Measurements from ENCODE around the gene SP2. TPM values are rescaled to one million over a fixed set of nuclear protein-coding genes. Genes with fewer than 3 reads are reported as not detected.

The SP2 gene
- total and polyA plus RNA-seq, 2 of the 13 experiments (the other 11 are each of a cell fraction or from before 2014, with no cell fraction given): 1.4 to 4.8 TPM

DNA sequence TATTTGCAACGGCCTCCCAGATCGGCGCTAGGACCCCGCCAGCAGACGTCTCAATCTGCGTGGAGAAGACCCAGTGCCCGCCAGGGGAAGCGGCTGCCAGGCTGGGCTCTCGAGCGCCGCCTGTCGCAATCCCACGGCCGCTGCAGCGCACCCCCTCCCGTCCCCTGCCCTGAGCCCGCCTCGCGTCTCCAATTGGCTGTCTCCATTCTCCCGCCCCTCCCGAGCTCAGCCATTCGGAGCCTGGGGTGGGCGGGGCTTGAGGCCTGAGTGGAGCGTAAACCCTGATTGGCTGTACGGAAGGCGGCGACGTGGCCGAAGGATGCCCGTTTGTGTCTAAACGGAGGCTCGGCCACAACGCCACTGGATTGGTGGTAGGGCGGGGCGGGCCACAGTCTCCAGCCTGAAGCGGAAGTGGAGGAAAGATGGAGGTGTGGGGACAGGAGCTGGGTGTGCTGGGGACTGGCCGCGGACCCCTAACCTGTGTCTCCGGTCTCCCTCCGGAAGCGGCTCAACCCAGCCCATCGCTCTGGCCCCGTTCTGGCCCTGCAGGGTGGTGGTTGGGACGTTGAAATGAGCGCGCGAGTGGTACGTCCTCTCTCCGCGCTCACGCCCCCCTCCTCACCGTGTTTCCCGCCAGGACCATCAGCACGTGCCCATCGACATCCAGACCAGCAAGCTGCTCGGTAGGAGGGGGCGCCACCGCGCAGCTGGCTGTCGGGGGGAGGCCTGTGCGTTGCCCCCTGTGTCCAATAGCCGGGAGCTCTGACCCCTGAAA is 74.9 kb downstream of the SP2 start, which contains the start of gene CDK5RAP3 (continued):
- TF ChIP-seq NCOA1 (CRISPR knock-in tag; IDR thresholded peaks at IDR 0.05) (peak; percentile 94; the same call in 1 of the 2 replicates), MXD1 (CRISPR knock-in tag; IDR thresholded peaks at IDR 0.05) (peak; percentile 90), ASH2L (IDR thresholded peaks at IDR 0.05; ENCODE audit: insufficient read length, low read depth, low read length) (peak; percentile 71), ZNF232 (CRISPR knock-in tag; IDR thresholded peaks at IDR 0.05; ENCODE audit: borderline replicate concordance) (peak; percentile 57; the same call in 1 of the 2 replicates), TEAD3 (CRISPR knock-in tag; optimal IDR thresholded peaks at IDR 0.05; ENCODE audit: borderline replicate concordance) (peak; percentile 89), ZBTB7B (CRISPR knock-in tag; IDR thresholded peaks at IDR 0.05) (no peak; the same call in 1 of the 2 replicates), KDM5B (CRISPR knock-in tag; IDR thresholded peaks at IDR 0.05; ENCODE audit: borderline replicate concordance) (peak; percentile 99), HOXA7 (CRISPR knock-in tag; IDR thresholded peaks at IDR 0.05) (peak; percentile 96), POGZ (CRISPR knock-in tag; IDR thresholded peaks at IDR 0.05) (peak; percentile 91), SUZ12 (IDR thresholded peaks at IDR 0.05; ENCODE audit: low read depth, low read length) (no peak), GABPA (IDR thresholded peaks at IDR 0.05; ENCODE audit: low read depth, low read length) (peak; percentile 36), GABPA (CRISPR knock-in tag; IDR thresholded peaks at IDR 0.05; ENCODE audit: low read depth) (peak; percentile 84), RFX5 (IDR thresholded peaks at IDR 0.05; ENCODE audit: low read depth, low read length) (peak; percentile 69)
- TF ChIP-seq, protein P1, sequence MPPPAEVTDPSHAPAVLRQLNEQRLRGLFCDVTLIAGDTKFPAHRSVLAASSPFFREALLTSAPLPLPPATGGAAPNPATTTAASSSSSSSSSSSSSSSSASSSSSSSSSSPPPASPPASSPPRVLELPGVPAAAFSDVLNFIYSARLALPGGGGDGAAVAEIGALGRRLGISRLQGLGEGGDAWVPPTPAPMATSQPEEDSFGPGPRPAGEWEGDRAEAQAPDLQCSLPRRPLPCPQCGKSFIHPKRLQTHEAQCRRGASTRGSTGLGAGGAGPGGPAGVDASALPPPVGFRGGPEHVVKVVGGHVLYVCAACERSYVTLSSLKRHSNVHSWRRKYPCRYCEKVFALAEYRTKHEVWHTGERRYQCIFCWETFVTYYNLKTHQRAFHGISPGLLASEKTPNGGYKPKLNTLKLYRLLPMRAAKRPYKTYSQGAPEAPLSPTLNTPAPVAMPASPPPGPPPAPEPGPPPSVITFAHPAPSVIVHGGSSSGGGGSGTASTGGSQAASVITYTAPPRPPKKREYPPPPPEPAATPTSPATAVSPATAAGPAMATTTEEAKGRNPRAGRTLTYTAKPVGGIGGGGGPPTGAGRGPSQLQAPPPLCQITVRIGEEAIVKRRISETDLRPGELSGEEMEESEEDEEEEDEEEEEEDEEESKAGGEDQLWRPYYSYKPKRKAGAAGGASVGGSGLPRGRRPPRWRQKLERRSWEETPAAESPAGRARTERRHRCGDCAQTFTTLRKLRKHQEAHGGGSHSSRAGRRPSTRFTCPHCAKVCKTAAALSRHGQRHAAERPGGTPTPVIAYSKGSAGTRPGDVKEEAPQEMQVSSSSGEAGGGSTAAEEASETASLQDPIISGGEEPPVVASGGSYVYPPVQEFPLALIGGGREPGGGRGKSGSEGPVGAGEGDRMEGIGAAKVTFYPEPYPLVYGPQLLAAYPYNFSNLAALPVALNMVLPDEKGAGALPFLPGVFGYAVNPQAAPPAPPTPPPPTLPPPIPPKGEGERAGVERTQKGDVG (CRISPR knock-in tag; IDR thresholded peaks at IDR 0.05; ENCODE audit: borderline replicate concordance): peak; percentile 93; the same call in 1 of the 2 replicates
- TF ChIP-seq, protein P2, sequence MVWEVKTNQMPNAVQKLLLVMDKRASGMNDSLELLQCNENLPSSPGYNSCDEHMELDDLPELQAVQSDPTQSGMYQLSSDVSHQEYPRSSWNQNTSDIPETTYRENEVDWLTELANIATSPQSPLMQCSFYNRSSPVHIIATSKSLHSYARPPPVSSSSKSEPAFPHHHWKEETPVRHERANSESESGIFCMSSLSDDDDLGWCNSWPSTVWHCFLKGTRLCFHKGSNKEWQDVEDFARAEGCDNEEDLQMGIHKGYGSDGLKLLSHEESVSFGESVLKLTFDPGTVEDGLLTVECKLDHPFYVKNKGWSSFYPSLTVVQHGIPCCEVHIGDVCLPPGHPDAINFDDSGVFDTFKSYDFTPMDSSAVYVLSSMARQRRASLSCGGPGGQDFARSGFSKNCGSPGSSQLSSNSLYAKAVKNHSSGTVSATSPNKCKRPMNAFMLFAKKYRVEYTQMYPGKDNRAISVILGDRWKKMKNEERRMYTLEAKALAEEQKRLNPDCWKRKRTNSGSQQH (CRISPR knock-in tag; IDR thresholded peaks at IDR 0.05; ENCODE audit: low read depth): no peak; the same call in 1 of the 2 replicates
- TF ChIP-seq, protein P3, sequence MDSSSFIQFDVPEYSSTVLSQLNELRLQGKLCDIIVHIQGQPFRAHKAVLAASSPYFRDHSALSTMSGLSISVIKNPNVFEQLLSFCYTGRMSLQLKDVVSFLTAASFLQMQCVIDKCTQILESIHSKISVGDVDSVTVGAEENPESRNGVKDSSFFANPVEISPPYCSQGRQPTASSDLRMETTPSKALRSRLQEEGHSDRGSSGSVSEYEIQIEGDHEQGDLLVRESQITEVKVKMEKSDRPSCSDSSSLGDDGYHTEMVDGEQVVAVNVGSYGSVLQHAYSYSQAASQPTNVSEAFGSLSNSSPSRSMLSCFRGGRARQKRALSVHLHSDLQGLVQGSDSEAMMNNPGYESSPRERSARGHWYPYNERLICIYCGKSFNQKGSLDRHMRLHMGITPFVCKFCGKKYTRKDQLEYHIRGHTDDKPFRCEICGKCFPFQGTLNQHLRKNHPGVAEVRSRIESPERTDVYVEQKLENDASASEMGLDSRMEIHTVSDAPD (CRISPR knock-in tag; IDR thresholded peaks at IDR 0.05): peak; percentile 93
- TF ChIP-seq, protein P4, sequence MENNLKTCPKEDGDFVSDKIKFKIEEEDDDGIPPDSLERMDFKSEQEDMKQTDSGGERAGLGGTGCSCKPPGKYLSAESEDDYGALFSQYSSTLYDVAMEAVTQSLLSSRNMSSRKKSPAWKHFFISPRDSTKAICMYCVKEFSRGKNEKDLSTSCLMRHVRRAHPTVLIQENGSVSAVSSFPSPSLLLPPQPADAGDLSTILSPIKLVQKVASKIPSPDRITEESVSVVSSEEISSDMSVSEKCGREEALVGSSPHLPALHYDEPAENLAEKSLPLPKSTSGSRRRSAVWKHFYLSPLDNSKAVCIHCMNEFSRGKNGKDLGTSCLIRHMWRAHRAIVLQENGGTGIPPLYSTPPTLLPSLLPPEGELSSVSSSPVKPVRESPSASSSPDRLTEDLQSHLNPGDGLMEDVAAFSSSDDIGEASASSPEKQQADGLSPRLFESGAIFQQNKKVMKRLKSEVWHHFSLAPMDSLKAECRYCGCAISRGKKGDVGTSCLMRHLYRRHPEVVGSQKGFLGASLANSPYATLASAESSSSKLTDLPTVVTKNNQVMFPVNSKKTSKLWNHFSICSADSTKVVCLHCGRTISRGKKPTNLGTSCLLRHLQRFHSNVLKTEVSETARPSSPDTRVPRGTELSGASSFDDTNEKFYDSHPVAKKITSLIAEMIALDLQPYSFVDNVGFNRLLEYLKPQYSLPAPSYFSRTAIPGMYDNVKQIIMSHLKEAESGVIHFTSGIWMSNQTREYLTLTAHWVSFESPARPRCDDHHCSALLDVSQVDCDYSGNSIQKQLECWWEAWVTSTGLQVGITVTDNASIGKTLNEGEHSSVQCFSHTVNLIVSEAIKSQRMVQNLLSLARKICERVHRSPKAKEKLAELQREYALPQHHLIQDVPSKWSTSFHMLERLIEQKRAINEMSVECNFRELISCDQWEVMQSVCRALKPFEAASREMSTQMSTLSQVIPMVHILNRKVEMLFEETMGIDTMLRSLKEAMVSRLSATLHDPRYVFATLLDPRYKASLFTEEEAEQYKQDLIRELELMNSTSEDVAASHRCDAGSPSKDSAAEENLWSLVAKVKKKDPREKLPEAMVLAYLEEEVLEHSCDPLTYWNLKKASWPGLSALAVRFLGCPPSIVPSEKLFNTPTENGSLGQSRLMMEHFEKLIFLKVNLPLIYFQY (CRISPR knock-in tag; IDR thresholded peaks at IDR 0.05; ENCODE audit: borderline replicate concordance): peak; percentile 82

Data from HepG2 (cell line).